ENCODE measurements around the gene NFKB1.

The NFKB1 gene

GRCh38 chr4:102625232-102625930, 124.2 kb downstream of the NFKB1 start:
- no peak overlapping the region for H3K9ac ChIP-seq (ENCODE audit: low read length)
- H3K4me1 ChIP-seq (ENCODE audit: control insufficient read depth, insufficient read depth, low read length): 0 out of 2 replicates have a peak, but pooled peaks cover 5% of the 10 kb centered on the region
- no peak overlapping the region for H3K27ac ChIP-seq (ENCODE audit: low read depth, low read length)
- no peaks in the 10 kb centered on the region for H3K36me3 ChIP-seq (ENCODE audit: control insufficient read depth, insufficient read depth, low read length)
- no peak overlapping the region for H3K4me3 ChIP-seq (ENCODE audit: low read depth, low read length)
- H3K9me3 ChIP-seq (ENCODE audit: control insufficient read depth, insufficient read depth, low read depth, low read length): no peaks in the 10 kb centered on the region
- H3K27me3 ChIP-seq (ENCODE audit: control insufficient read depth, insufficient read depth, low read length): no peaks in the 10 kb centered on the region

- H3K4me3 ChIP-seq (ENCODE audit: low read depth, low read length): no peak overlapping the region
- peaks cover 9% of the 10 kb centered on the region for H3K36me3 ChIP-seq (ENCODE audit: control insufficient read depth, insufficient read depth, low read length)
- no peaks in the 10 kb centered on the region for H3K27me3 ChIP-seq (ENCODE audit: control insufficient read depth, insufficient read depth, low read length)
- H3K9me3 ChIP-seq (ENCODE audit: control insufficient read depth, insufficient read depth, low read depth, low read length): no peaks in the 10 kb centered on the region
- no peak overlapping the region for H3K9ac ChIP-seq (ENCODE audit: low read length)
- H3K4me1 ChIP-seq (ENCODE audit: control insufficient read depth, insufficient read depth, low read length): no peaks in the 10 kb centered on the region
- no peak overlapping the region for H3K27ac ChIP-seq (ENCODE audit: low read depth, low read length)
Observed at GRCh38 chr4:102627831-102628523, 126.8 kb downstream of the NFKB1 start.

- no peak overlapping the region for H3K27ac ChIP-seq (ENCODE audit: low read depth, low read length)
- no peaks in the 10 kb centered on the region for H3K27me3 ChIP-seq (ENCODE audit: control insufficient read depth, insufficient read depth, low read length)
- H3K36me3 ChIP-seq (ENCODE audit: control insufficient read depth, insufficient read depth, low read length): peaks cover 18% of the 10 kb centered on the region
- no peaks in the 10 kb centered on the region for H3K4me1 ChIP-seq (ENCODE audit: control insufficient read depth, insufficient read depth, low read length)
- no peak overlapping the region for H3K4me3 ChIP-seq (ENCODE audit: low read depth, low read length)
- H3K9me3 ChIP-seq (ENCODE audit: control insufficient read depth, insufficient read depth, low read depth, low read length): no peaks in the 10 kb centered on the region
- H3K9ac ChIP-seq (ENCODE audit: low read length): no peak overlapping the region
Observed at GRCh38 chr4:102629673-102630072, 128.5 kb downstream of the NFKB1 start.

GRCh38 chr4:102631616-102632015, 130.5 kb downstream of the NFKB1 start:
- Histone ChIP-seq H3K36me3 (ENCODE audit: control insufficient read depth, insufficient read depth, low read length) (peaks cover 21% of the 10 kb centered on the region), H3K27ac (ENCODE audit: low read depth, low read length) (no peak overlapping the region), H3K27me3 (ENCODE audit: control insufficient read depth, insufficient read depth, low read length) (no peaks in the 10 kb centered on the region), H3K9me3 (ENCODE audit: control insufficient read depth, insufficient read depth, low read depth, low read length) (no peaks in the 10 kb centered on the region), H3K4me1 (ENCODE audit: control insufficient read depth, insufficient read depth, low read length) (no peaks in the 10 kb centered on the region), H3K4me3 (ENCODE audit: low read depth, low read length) (no peak overlapping the region), H3K9ac (ENCODE audit: low read length) (no peak overlapping the region)

GRCh38 chr4:102632241-102633065, 131.3 kb downstream of the NFKB1 start:
- Histone ChIP-seq H3K36me3 (ENCODE audit: control insufficient read depth, insufficient read depth, low read length) (peaks cover 26% of the 10 kb centered on the region), H3K4me1 (ENCODE audit: control insufficient read depth, insufficient read depth, low read length) (no peaks in the 10 kb centered on the region), H3K4me3 (ENCODE audit: low read depth, low read length) (no peak overlapping the region), H3K9ac (ENCODE audit: low read length) (no peak overlapping the region), H3K9me3 (ENCODE audit: control insufficient read depth, insufficient read depth, low read depth, low read length) (no peaks in the 10 kb centered on the region), H3K27ac (ENCODE audit: low read depth, low read length) (no peak overlapping the region), H3K27me3 (ENCODE audit: control insufficient read depth, insufficient read depth, low read length) (no peaks in the 10 kb centered on the region)

- Histone ChIP-seq H3K27ac (ENCODE audit: low read depth, low read length) (no peak overlapping the region), H3K36me3 (ENCODE audit: control insufficient read depth, insufficient read depth, low read length) (peaks cover 30% of the 10 kb centered on the region), H3K4me1 (ENCODE audit: control insufficient read depth, insufficient read depth, low read length) (no peaks in the 10 kb centered on the region), H3K9me3 (ENCODE audit: control insufficient read depth, insufficient read depth, low read depth, low read length) (no peaks in the 10 kb centered on the region), H3K4me3 (ENCODE audit: low read depth, low read length) (no peak overlapping the region), H3K27me3 (ENCODE audit: control insufficient read depth, insufficient read depth, low read length) (no peaks in the 10 kb centered on the region), H3K9ac (ENCODE audit: low read length) (no peak overlapping the region)
Observed at GRCh38 chr4:102633100-102633499, 131.9 kb downstream of the NFKB1 start.

- no peak overlapping the region for H3K9ac ChIP-seq (ENCODE audit: low read length)
- H3K9me3 ChIP-seq (ENCODE audit: control insufficient read depth, insufficient read depth, low read depth, low read length): no peaks in the 10 kb centered on the region
- H3K27me3 ChIP-seq (ENCODE audit: control insufficient read depth, insufficient read depth, low read length): no peaks in the 10 kb centered on the region
- no peak overlapping the region for H3K27ac ChIP-seq (ENCODE audit: low read depth, low read length)
- H3K4me1 ChIP-seq (ENCODE audit: control insufficient read depth, insufficient read depth, low read length): no peaks in the 10 kb centered on the region
- peaks cover 31% of the 10 kb centered on the region for H3K36me3 ChIP-seq (ENCODE audit: control insufficient read depth, insufficient read depth, low read length)
- no peak overlapping the region for H3K4me3 ChIP-seq (ENCODE audit: low read depth, low read length)
Observed at GRCh38 chr4:102637391-102637790, 136.2 kb downstream of the NFKB1 start.

GRCh38 chr4:102638621-102639020, 137.5 kb downstream of the NFKB1 start:
- no peaks in the 10 kb centered on the region for H3K9me3 ChIP-seq (ENCODE audit: control insufficient read depth, insufficient read depth, low read depth, low read length)
- peaks cover 25% of the 10 kb centered on the region for H3K36me3 ChIP-seq (ENCODE audit: control insufficient read depth, insufficient read depth, low read length)
- no peak overlapping the region for H3K27ac ChIP-seq (ENCODE audit: low read depth, low read length)
- H3K9ac ChIP-seq (ENCODE audit: low read length): no peak overlapping the region
- H3K27me3 ChIP-seq (ENCODE audit: control insufficient read depth, insufficient read depth, low read length): no peaks in the 10 kb centered on the region
- no peak overlapping the region for H3K4me3 ChIP-seq (ENCODE audit: low read depth, low read length)
- no peaks in the 10 kb centered on the region for H3K4me1 ChIP-seq (ENCODE audit: control insufficient read depth, insufficient read depth, low read length)

GRCh38 chr4:102639598-102639997, 138.4 kb downstream of the NFKB1 start:
- H3K9me3 ChIP-seq (ENCODE audit: control insufficient read depth, insufficient read depth, low read depth, low read length): no peaks in the 10 kb centered on the region
- no peak overlapping the region for H3K27ac ChIP-seq (ENCODE audit: low read depth, low read length)
- no peaks in the 10 kb centered on the region for H3K4me1 ChIP-seq (ENCODE audit: control insufficient read depth, insufficient read depth, low read length)
- no peak overlapping the region for H3K9ac ChIP-seq (ENCODE audit: low read length)
- H3K27me3 ChIP-seq (ENCODE audit: control insufficient read depth, insufficient read depth, low read length): no peaks in the 10 kb centered on the region
- H3K36me3 ChIP-seq (ENCODE audit: control insufficient read depth, insufficient read depth, low read length): peaks cover 20% of the 10 kb centered on the region
- H3K4me3 ChIP-seq (ENCODE audit: low read depth, low read length): no peak overlapping the region

GRCh38 chr4:102640669-102641068, 139.5 kb downstream of the NFKB1 start:
- no peak overlapping the region for H3K9ac ChIP-seq (ENCODE audit: low read length)

GRCh38 chr4:102641793-102642192, 140.6 kb downstream of the NFKB1 start:
- Histone ChIP-seq H3K9me3 (ENCODE audit: control insufficient read depth, insufficient read depth, low read depth, low read length) (no peaks in the 10 kb centered on the region), H3K4me1 (ENCODE audit: control insufficient read depth, insufficient read depth, low read length) (no peaks in the 10 kb centered on the region)

More at GRCh38 chr4:102640669-102641068, 139.5 kb downstream of the NFKB1 start:
- Histone ChIP-seq H3K4me1 (ENCODE audit: control insufficient read depth, insufficient read depth, low read length) (no peaks in the 10 kb centered on the region), H3K36me3 (ENCODE audit: control insufficient read depth, insufficient read depth, low read length) (peaks cover 17% of the 10 kb centered on the region), H3K9me3 (ENCODE audit: control insufficient read depth, insufficient read depth, low read depth, low read length) (no peaks in the 10 kb centered on the region), H3K27ac (ENCODE audit: low read depth, low read length) (no peak overlapping the region), H3K4me3 (ENCODE audit: low read depth, low read length) (no peak overlapping the region), H3K27me3 (ENCODE audit: control insufficient read depth, insufficient read depth, low read length) (no peaks in the 10 kb centered on the region)

More at GRCh38 chr4:102641793-102642192, 140.6 kb downstream of the NFKB1 start:
- Histone ChIP-seq H3K27me3 (ENCODE audit: control insufficient read depth, insufficient read depth, low read length) (no peaks in the 10 kb centered on the region), H3K27ac (ENCODE audit: low read depth, low read length) (no peak overlapping the region), H3K36me3 (ENCODE audit: control insufficient read depth, insufficient read depth, low read length) (peaks cover 24% of the 10 kb centered on the region), H3K4me3 (ENCODE audit: low read depth, low read length) (no peak overlapping the region), H3K9ac (ENCODE audit: low read length) (no peak overlapping the region)
